ENCODE data around the gene ZYG11A.

The ZYG11A gene

DNA sequence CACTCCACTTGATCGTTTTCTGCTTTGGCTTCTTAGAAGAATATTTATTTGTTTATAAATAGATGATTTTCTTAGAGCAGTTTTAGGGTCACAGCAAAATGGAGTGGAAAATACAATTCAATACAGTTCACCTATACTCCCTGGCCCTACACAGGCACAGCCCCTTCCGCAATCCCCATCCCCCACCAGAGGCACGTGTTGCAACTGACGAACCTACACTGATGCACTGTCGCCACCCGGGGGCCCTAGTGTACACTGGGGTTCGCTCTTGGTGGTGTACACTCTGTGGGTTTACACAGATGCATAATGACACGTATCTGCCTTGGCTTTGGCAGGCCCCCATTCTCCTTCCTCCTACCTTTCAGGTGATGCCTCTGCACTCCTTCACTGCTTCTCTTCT, 71.0 kb downstream of the ZYG11A start:
- no peaks in the 10 kb centered on the region for H3K9me2 ChIP-seq (ENCODE audit: low read depth, low read length)
- no peaks in the 10 kb centered on the region for H3K36me3 ChIP-seq (ENCODE audit: insufficient read depth, low read length)
- H3F3A ChIP-seq (ENCODE audit: insufficient read depth, low read length): no peaks in the 10 kb centered on the region
- TF ChIP-seq, protein P1, sequence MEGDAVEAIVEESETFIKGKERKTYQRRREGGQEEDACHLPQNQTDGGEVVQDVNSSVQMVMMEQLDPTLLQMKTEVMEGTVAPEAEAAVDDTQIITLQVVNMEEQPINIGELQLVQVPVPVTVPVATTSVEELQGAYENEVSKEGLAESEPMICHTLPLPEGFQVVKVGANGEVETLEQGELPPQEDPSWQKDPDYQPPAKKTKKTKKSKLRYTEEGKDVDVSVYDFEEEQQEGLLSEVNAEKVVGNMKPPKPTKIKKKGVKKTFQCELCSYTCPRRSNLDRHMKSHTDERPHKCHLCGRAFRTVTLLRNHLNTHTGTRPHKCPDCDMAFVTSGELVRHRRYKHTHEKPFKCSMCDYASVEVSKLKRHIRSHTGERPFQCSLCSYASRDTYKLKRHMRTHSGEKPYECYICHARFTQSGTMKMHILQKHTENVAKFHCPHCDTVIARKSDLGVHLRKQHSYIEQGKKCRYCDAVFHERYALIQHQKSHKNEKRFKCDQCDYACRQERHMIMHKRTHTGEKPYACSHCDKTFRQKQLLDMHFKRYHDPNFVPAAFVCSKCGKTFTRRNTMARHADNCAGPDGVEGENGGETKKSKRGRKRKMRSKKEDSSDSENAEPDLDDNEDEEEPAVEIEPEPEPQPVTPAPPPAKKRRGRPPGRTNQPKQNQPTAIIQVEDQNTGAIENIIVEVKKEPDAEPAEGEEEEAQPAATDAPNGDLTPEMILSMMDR (IDR thresholded peaks at IDR 0.05; ENCODE audit: low read length): peak; percentile 32; the same call in 1 of the 2 replicates
- TF ChIP-seq EZH2 (IDR thresholded peaks at IDR 0.05; ENCODE audit: borderline replicate concordance, low read length): no peak
- no peaks in the 10 kb centered on the region for H3K4me1 ChIP-seq (ENCODE audit: insufficient read depth, low read length, severe bottlenecking)
- H3K79me2 ChIP-seq (ENCODE audit: insufficient read depth, low read length): no peaks in the 10 kb centered on the region
- no peak overlapping the region for H3K4me3 ChIP-seq (ENCODE audit: low read depth, low read length, poor library complexity, severe bottlenecking)
- H3K9ac ChIP-seq (ENCODE audit: low read length): no peak overlapping the region
- H3K9me3 ChIP-seq (ENCODE audit: low read length): no peaks in the 10 kb centered on the region
- no peaks in the 10 kb centered on the region for H4K20me1 ChIP-seq (ENCODE audit: insufficient read depth, low read length)
- no peak overlapping the region for H3K27ac ChIP-seq (ENCODE audit: low read depth, low read length, poor library complexity, severe bottlenecking)
- H3K4me2 ChIP-seq (ENCODE audit: low read length): no peak overlapping the region
- H3K27me3 ChIP-seq (ENCODE audit: insufficient read depth, low read length): no peaks in the 10 kb centered on the region; the same call in none of the 2 replicates
- H2AFZ ChIP-seq (ENCODE audit: low read length): no peak overlapping the region

GRCh38 chr1:52914463-52914862, 71.9 kb downstream of the ZYG11A start:
- no peak overlapping the region for H3K27ac ChIP-seq (ENCODE audit: low read depth, low read length, poor library complexity, severe bottlenecking)
- TF ChIP-seq EZH2 (IDR thresholded peaks at IDR 0.05; ENCODE audit: borderline replicate concordance, low read length): no peak
- TF ChIP-seq, protein P1 (IDR thresholded peaks at IDR 0.05; ENCODE audit: low read length): no peak

GRCh38 chr1:52915211-52915854, 72.8 kb downstream of the ZYG11A start:
- Histone ChIP-seq H3F3A (ENCODE audit: insufficient read depth, low read length) (no peaks in the 10 kb centered on the region), H3K4me3 (ENCODE audit: low read depth, low read length, poor library complexity, severe bottlenecking) (no peak overlapping the region), H3K27me3 (ENCODE audit: insufficient read depth, low read length) (no peaks in the 10 kb centered on the region; the same call in none of the 2 replicates), H3K4me1 (ENCODE audit: insufficient read depth, low read length, severe bottlenecking) (no peaks in the 10 kb centered on the region), H3K27ac (ENCODE audit: low read depth, low read length, poor library complexity, severe bottlenecking) (no peak overlapping the region), H3K4me2 (ENCODE audit: low read length) (no peak overlapping the region), H3K9me3 (ENCODE audit: low read length) (no peaks in the 10 kb centered on the region), H3K9ac (ENCODE audit: low read length) (no peak overlapping the region), H4K20me1 (ENCODE audit: insufficient read depth, low read length) (no peaks in the 10 kb centered on the region), H3K79me2 (ENCODE audit: insufficient read depth, low read length) (no peaks in the 10 kb centered on the region), H3K36me3 (ENCODE audit: insufficient read depth, low read length) (no peaks in the 10 kb centered on the region), H3K9me2 (ENCODE audit: low read depth, low read length) (no peaks in the 10 kb centered on the region), H2AFZ (ENCODE audit: low read length) (no peak overlapping the region)
- no peak for TF ChIP-seq EZH2 (IDR thresholded peaks at IDR 0.05; ENCODE audit: borderline replicate concordance, low read length)
- TF ChIP-seq, protein P1 (IDR thresholded peaks at IDR 0.05; ENCODE audit: low read length): no peak

More at GRCh38 chr1:52914463-52914862, 71.9 kb downstream of the ZYG11A start:
- H3K9ac ChIP-seq (ENCODE audit: low read length): no peak overlapping the region
- no peaks in the 10 kb centered on the region for H3K4me1 ChIP-seq (ENCODE audit: insufficient read depth, low read length, severe bottlenecking)
- no peak overlapping the region for H2AFZ ChIP-seq (ENCODE audit: low read length)
- H3K9me3 ChIP-seq (ENCODE audit: low read length): no peaks in the 10 kb centered on the region
- H3F3A ChIP-seq (ENCODE audit: insufficient read depth, low read length): no peaks in the 10 kb centered on the region
- H3K4me2 ChIP-seq (ENCODE audit: low read length): no peak overlapping the region
- H3K27me3 ChIP-seq (ENCODE audit: insufficient read depth, low read length): no peaks in the 10 kb centered on the region; the same call in none of the 2 replicates
- H3K4me3 ChIP-seq (ENCODE audit: low read depth, low read length, poor library complexity, severe bottlenecking): no peak overlapping the region
- H3K36me3 ChIP-seq (ENCODE audit: insufficient read depth, low read length): no peaks in the 10 kb centered on the region
- no peaks in the 10 kb centered on the region for H4K20me1 ChIP-seq (ENCODE audit: insufficient read depth, low read length)
- no peaks in the 10 kb centered on the region for H3K9me2 ChIP-seq (ENCODE audit: low read depth, low read length)
- no peaks in the 10 kb centered on the region for H3K79me2 ChIP-seq (ENCODE audit: insufficient read depth, low read length)
